HepG2 (cell line): ENCODE results near the gene UBE2U. TPM values are rescaled to one million over a fixed set of nuclear protein-coding genes. Genes with fewer than 3 reads are reported as not detected.

ENCODE experiments used
- ATAC-seq: fragments of 200-7000 bp; cut with Tn5 transposase; 3 replicates; pipeline ENCODE4 v1.9.1; 2020; ENCODE audit warnings: mild to moderate bottlenecking, moderate library complexity
- BruUV-seq: library from RNA; stranded (reverse); fragments of 400-500 nt; replicated peaks from 2 replicates; lab custom pipeline; 2021; lab: Mats Ljungman, UMichigan
- CTCF ChIA-PET: fragments of 300-600 bp; formaldehyde crosslinking; extraction: SDS; loops from one replicate; lab custom pipeline; 2021; ENCODE audit warnings: low total read pairs, inconsistent platforms, low intra/inter-chr PET ratio; lab: Yijun Ruan, JAX
- POLR2A ChIA-PET: fragments of 350-600 bp; sonication (Branson Sonifier 250); formaldehyde crosslinking; loops from one replicate; lab custom pipeline; 2020; ENCODE audit warnings: antibody characterized with exemption, inconsistent platforms; lab: Yijun Ruan, JAX
- DNase-seq: peaks from one replicate; pipeline ENCODE4 v3.0.0-alpha.2; 2015; ENCODE audit warnings: low spot score
- FAIRE-seq: peaks from 3 replicates; lab custom pipeline; 2011; peaks lifted over from hg19 to GRCh38; lab: Jason Lieb, UNC
- H2AFZ ChIP-seq: one replicate; pipeline ENCODE4 v1.6.1; 2011; ENCODE audit warnings: low read length, inconsistent platforms
- H3K27ac ChIP-seq: fragments of 300-600 bp; 3 replicates; pipeline ENCODE4 v1.8.0; 2011; ENCODE audit warnings: mixed run types, mild to moderate bottlenecking, mixed read lengths, low read length, inconsistent platforms; ENCODE audit not compliant: insufficient read depth; ENCODE audit errors: extremely low read length
- H3K27me3 ChIP-seq, 2 experiments: fragments of 200-600 bp in 1 of 2; 2 replicates in 1 of 2; 3 replicates in 1 of 2; pipeline versions ENCODE4 v1.6.0 to v1.8.0; 2011; ENCODE audit warnings: low read length in 2 of 2, mild to moderate bottlenecking in 2 of 2, moderate library complexity in 2 of 2, inconsistent platforms in 1 of 2; ENCODE audit not compliant: insufficient read depth in 2 of 2, control insufficient read depth in 1 of 2
- H3K36me3 ChIP-seq, 2 experiments: fragments of 200-600 bp in 1 of 2; replicated peaks in 1 of 2; 2 replicates in 1 of 2; 3 replicates in 1 of 2; pipeline versions ENCODE4 v1.5.1 to v1.8.0; 2011; ENCODE audit warnings: low read length in 2 of 2, inconsistent platforms in 1 of 2; ENCODE audit not compliant: insufficient read depth in 2 of 2, control insufficient read depth in 1 of 2
- H3K4me1 ChIP-seq: 2 replicates; pipeline ENCODE4 v1.5.1; 2012; ENCODE audit warnings: low read length, inconsistent platforms; ENCODE audit not compliant: insufficient read depth
- H3K4me2 ChIP-seq: 2 replicates; pipeline ENCODE4 v1.6.0; 2011; ENCODE audit warnings: low read depth, low read length, inconsistent platforms
- H3K4me3 ChIP-seq, 3 experiments: fragments of 200-600 bp in 1 of 3; sonication (generic), shearing (Covaris generic) in 1 of 3; replicated peaks in 1 of 3; 2 replicates each; pipeline ENCODE4 v1.5.1; 2011 to 2016; ENCODE audit warnings: low read length in 3 of 3, inconsistent platforms in 2 of 3, low read depth in 2 of 3, mild to moderate bottlenecking in 2 of 3, control low read depth in 1 of 3, mixed read lengths in 1 of 3; ENCODE audit not compliant: insufficient read depth in 1 of 3
- H3K79me2 ChIP-seq: one replicate; pipeline ENCODE4 v1.6.1; 2011; ENCODE audit warnings: low read length, inconsistent platforms; ENCODE audit not compliant: insufficient read depth
- H3K9ac ChIP-seq: 2 replicates; pipeline ENCODE4 v1.6.0; 2011; ENCODE audit warnings: mild to moderate bottlenecking, low read depth, low read length, inconsistent platforms; ENCODE audit not compliant: insufficient read depth
- H3K9me3 ChIP-seq: 2 replicates; pipeline ENCODE4 v1.5.1; 2012; ENCODE audit warnings: mild to moderate bottlenecking, low read length
- H4K20me1 ChIP-seq: 2 replicates; pipeline ENCODE4 v1.6.0; 2011; ENCODE audit warnings: inconsistent platforms, mild to moderate bottlenecking, low read length, moderate library complexity; ENCODE audit not compliant: insufficient read depth
- BCLAF1 ChIP-seq: fragments of 450-650 bp; IDR thresholded peaks from 2 replicates; pipeline ENCODE4 v1.6.1; 2017; ENCODE audit warnings: mild to moderate bottlenecking
- FUBP1 ChIP-seq: sonication (generic); formaldehyde crosslinking; IDR thresholded peaks from 2 replicates; pipeline ENCODE4 v1.5.1; 2020; ENCODE audit warnings: missing genetic modification reagents, mild to moderate bottlenecking, borderline replicate concordance
- JDP2 ChIP-seq: sonication (generic); formaldehyde crosslinking; IDR thresholded peaks from 2 replicates; pipeline ENCODE4 v1.8.1; 2022; ENCODE audit warnings: missing genetic modification reagents, borderline replicate concordance
- JUNB ChIP-seq: sonication (generic); formaldehyde crosslinking; IDR thresholded peaks from 2 replicates; pipeline ENCODE4 v1.8.0; 2022; ENCODE audit warnings: missing genetic modification reagents, mild to moderate bottlenecking, borderline replicate concordance
- PHF21A ChIP-seq: sonication (generic); formaldehyde crosslinking; IDR thresholded peaks from 2 replicates; pipeline ENCODE4 v1.5.0; 2020; ENCODE audit warnings: mild to moderate bottlenecking, missing genetic modification reagents
- RBAK ChIP-seq: sonication (generic); formaldehyde crosslinking; IDR thresholded peaks from 2 replicates; pipeline ENCODE4 v1.5.1; 2020; ENCODE audit warnings: mild to moderate bottlenecking, missing genetic modification reagents
- SP1 ChIP-seq, 2 experiments: fragments of 450-650 bp in 1 of 2; sonication (generic) in 1 of 2; formaldehyde crosslinking in 1 of 2; IDR thresholded peaks; 2 replicates each; pipeline versions ENCODE4 v1.4.0 to v1.6.1; 2016 to 2020; ENCODE audit warnings: missing genetic modification reagents in 1 of 2
- U2AF1 ChIP-seq: fragments of 200-400 bp; formaldehyde crosslinking; optimal IDR thresholded peaks from 2 replicates; pipeline ENCODE3; 2017; ENCODE audit warnings: mild to moderate bottlenecking, low read depth, low read length
- ZFP62 ChIP-seq: sonication (generic); formaldehyde crosslinking; IDR thresholded peaks from 2 replicates; pipeline ENCODE4 v1.4.0; 2020; ENCODE audit warnings: missing genetic modification reagents
- ZNF138 ChIP-seq: sonication (generic); formaldehyde crosslinking; IDR thresholded peaks from 2 replicates; pipeline ENCODE4 v1.5.0; 2020; ENCODE audit warnings: mild to moderate bottlenecking, low read depth, missing genetic modification reagents
- ZNF629 ChIP-seq: sonication (generic); formaldehyde crosslinking; conservative IDR thresholded peaks from 2 replicates; pipeline ENCODE4 v1.5.0; 2020; ENCODE audit warnings: missing genetic modification reagents
- ZNF766 ChIP-seq: sonication (generic); formaldehyde crosslinking; IDR thresholded peaks from 2 replicates; pipeline ENCODE4 v1.5.0; 2020; ENCODE audit warnings: missing genetic modification reagents, borderline replicate concordance
- WGBS: methylation state at CpG from one replicate; pipeline ENCODE4 v1.1.6; 2017; ENCODE audit warnings: low lambda C conversion rate; 5-methylcytosine and 5-hydroxymethylcytosine counted together
- in situ Hi-C: cut with HindIII; loops from 2 replicates; pipeline ENCODE4 v1.10.0; 2017; ENCODE audit warnings: low pct_unique_long_range_greater_than_20kb; ENCODE audit not compliant: extremely low pct_ligation_motif_present
- intact Hi-C: fragments of 100-400 bp; cut with micrococcal nuclease; formaldehyde crosslinking; loops from one replicate; pipeline ENCODE4 v1.10.0; 2022; ENCODE audit not compliant: unreplicated experiment
- polyA plus RNA-seq, 8 experiments: library from polyadenylated mRNA; depleted of rRNA in 3 of 8; stranded (reverse) in 7 of 8; unstranded in 1 of 8; fragments of >200 nt; fragmentation: Illumina TruSeq in 4 of 8; extraction: Trizol in 4 of 8; gene quantifications; 2 replicates each; pipeline versions ENCODE4 v1.2.1 to v1.2.3, GENCODE V29; 2011 to 2016; ENCODE audit warnings: low read depth in 4 of 8, missing spikeins in 1 of 8, mixed read lengths in 1 of 8; ENCODE audit not compliant: insufficient read depth in 1 of 8
- total RNA-seq, 5 experiments: library from RNA; depleted of rRNA; stranded (reverse); fragments of >200 nt; fragmentation: Illumina TruSeq; extraction: Trizol; gene quantifications; 2 replicates each; pipeline ENCODE4 v1.2.3, GENCODE V29; 2016; ENCODE audit warnings: low read depth in 1 of 5

Gene UBE2U
- total and polyA plus RNA-seq, 2 of the 13 experiments (the other 11 are each of a cell fraction or from before 2014, with no cell fraction given) = not detected

- Histone ChIP-seq H3K9ac (no peak overlapping the region), H3K4me2 (no peak overlapping the region), H3K9me3 (no peaks in the 10 kb centered on the region), H3K27me3 (no peaks in the 10 kb centered on the region; a peak in 1 of 5 replicates), H3K36me3 (no peaks in the 10 kb centered on the region), H2AFZ (no peak overlapping the region), H4K20me1 (no peaks in the 10 kb centered on the region), H3K4me3 (no peak overlapping the region), H3K27ac (no peak overlapping the region), H3K79me2 (no peaks in the 10 kb centered on the region), H3K4me1 (no peaks in the 10 kb centered on the region)
- FAIRE-seq = no peak
- DNase-seq = no peak
- no TSS peak for BruUV-seq
- CTCF ChIA-PET = no interaction called here
- intact Hi-C loops = no loop called here
- in situ Hi-C loops = no loop called here
- no peak for ATAC-seq
- POLR2A ChIA-PET = no interaction called here
- 30% methylated on average over 5 of the region's 5 CpGs for WGBS
- TF ChIP-seq JDP2 (CRISPR knock-in tag) (no peak), SP1 (IDR thresholded peaks at IDR 0.05) (no peak), SP1 (CRISPR knock-in tag; IDR thresholded peaks at IDR 0.05) (no peak), ZFP62 (CRISPR knock-in tag) (no peak), PHF21A (CRISPR knock-in tag) (no peak), ZNF766 (CRISPR knock-in tag) (no peak), U2AF1 (no peak), JUNB (no peak), FUBP1 (CRISPR knock-in tag) (no peak), BCLAF1 (no peak), ZNF629 (no peak), RBAK (CRISPR knock-in tag) (no peak), ZNF138 (CRISPR knock-in tag) (no peak)
Observed at GRCh38 chr1:64309431-64309831, 106.0 kb downstream of the UBE2U start.
